HL-60 (cell line): ENCODE measurements around the gene RYR3.

Experiments
- DNase-seq, 2 experiments: peaks; one replicate each; pipeline ENCODE4 v3.0.0-alpha.2; 2010 to 2020; ENCODE audit warnings: low read depth in 1 of 2, low spot score in 1 of 2
- H3K27ac ChIP-seq: fragments of 250-450 bp; sonication (Bioruptor Pico); replicated peaks from 2 replicates; pipeline ENCODE4 v1.5.1; 2020; ENCODE audit warnings: mild to moderate bottlenecking, moderate library complexity
- H3K27me3 ChIP-seq: fragments of 250-450 bp; sonication (Bioruptor Pico); 2 replicates; pipeline ENCODE4 v1.5.1; 2021; ENCODE audit warnings: mild to moderate bottlenecking, moderate library complexity; ENCODE audit not compliant: insufficient read depth, poor library complexity, severe bottlenecking
- H3K4me3 ChIP-seq: replicated peaks from 2 replicates; pipeline ENCODE4 v1.5.1; 2011; ENCODE audit warnings: mild to moderate bottlenecking, control low read depth, low read length; ENCODE audit not compliant: insufficient read depth
- GABPA ChIP-seq: IDR thresholded peaks from 2 replicates; pipeline ENCODE4 v1.6.1; 2012; ENCODE audit warnings: low read depth
- POLR2AphosphoS5 ChIP-seq: IDR thresholded peaks from 2 replicates; pipeline ENCODE4 v1.6.1; 2012; ENCODE audit warnings: low read depth
- REST ChIP-seq: IDR thresholded peaks from 2 replicates; pipeline ENCODE4 v1.6.1; 2012; ENCODE audit warnings: low read depth; ENCODE audit not compliant: insufficient replicate concordance
- SPI1 ChIP-seq: IDR thresholded peaks from 2 replicates; pipeline ENCODE4 v1.6.1; 2012; ENCODE audit warnings: low read depth, mild to moderate bottlenecking, borderline replicate concordance
- TF ChIP-seq, protein P1 (sequence below): IDR thresholded peaks from one replicate; pipeline ENCODE4 v1.5.1; 2011; ENCODE audit warnings: low read length, control low read depth, inconsistent platforms; ENCODE audit not compliant: insufficient read depth

The RYR3 gene

DNA sequence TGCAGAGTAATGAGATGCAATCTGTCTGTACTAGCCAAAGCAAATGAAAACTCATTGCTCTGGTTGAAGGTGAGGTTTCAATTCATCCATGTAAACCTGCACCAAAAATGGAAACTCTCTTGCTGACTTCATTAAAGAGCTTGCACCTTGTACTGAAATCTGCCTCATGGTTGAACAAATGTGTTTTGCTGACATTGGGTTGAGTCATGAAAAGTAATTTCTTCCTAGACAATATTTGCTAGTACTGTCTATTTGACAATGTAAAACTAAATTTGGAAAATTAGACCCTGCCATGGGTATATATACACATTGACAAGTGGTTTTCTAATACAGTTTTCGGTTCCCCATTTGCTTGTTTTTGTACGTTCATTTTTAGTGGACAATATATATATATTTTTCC, 33.3 kb downstream of the RYR3 start:
- no peak for DNase-seq
- Histone ChIP-seq H3K4me3 (no peak overlapping the region), H3K27me3 (no peaks in the 10 kb centered on the region), H3K27ac (no peak overlapping the region)
- no peak for TF ChIP-seq REST
- TF ChIP-seq, protein P1, sequence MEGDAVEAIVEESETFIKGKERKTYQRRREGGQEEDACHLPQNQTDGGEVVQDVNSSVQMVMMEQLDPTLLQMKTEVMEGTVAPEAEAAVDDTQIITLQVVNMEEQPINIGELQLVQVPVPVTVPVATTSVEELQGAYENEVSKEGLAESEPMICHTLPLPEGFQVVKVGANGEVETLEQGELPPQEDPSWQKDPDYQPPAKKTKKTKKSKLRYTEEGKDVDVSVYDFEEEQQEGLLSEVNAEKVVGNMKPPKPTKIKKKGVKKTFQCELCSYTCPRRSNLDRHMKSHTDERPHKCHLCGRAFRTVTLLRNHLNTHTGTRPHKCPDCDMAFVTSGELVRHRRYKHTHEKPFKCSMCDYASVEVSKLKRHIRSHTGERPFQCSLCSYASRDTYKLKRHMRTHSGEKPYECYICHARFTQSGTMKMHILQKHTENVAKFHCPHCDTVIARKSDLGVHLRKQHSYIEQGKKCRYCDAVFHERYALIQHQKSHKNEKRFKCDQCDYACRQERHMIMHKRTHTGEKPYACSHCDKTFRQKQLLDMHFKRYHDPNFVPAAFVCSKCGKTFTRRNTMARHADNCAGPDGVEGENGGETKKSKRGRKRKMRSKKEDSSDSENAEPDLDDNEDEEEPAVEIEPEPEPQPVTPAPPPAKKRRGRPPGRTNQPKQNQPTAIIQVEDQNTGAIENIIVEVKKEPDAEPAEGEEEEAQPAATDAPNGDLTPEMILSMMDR, result no peak
- no peak for TF ChIP-seq SPI1
- TF ChIP-seq POLR2AphosphoS5, result no peak
- no peak for TF ChIP-seq GABPA

DNA sequence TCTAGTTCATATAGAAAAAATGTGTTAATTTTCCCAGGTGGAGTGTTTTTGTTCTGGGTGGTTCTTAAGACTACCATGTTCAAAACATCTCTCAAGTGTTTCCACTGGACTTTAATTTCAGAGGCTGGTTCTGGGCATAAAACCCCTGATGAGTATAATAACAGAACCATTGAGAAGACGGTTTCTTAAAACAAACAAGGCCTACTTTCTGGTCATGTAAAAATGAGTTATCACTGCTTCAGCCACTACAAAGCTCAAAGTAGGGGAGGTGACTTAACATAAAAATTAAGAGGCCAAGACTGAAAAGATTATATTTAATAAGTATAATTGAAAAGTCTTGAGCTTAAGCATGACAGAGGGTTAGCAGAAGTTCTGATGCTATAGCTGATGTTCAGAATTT, 33.8 kb downstream of the RYR3 start:
- no peak for DNase-seq
- H3K4me3 ChIP-seq, result no peak overlapping the region
- no peak overlapping the region for H3K27ac ChIP-seq
- no peak for TF ChIP-seq POLR2AphosphoS5
- no peak for TF ChIP-seq REST
- TF ChIP-seq, protein P1, result no peak
- no peak for TF ChIP-seq SPI1
- TF ChIP-seq GABPA, result no peak
- no peaks in the 10 kb centered on the region for H3K27me3 ChIP-seq

- no peak overlapping the region for H3K4me3 ChIP-seq
Observed at GRCh38 chr15:33354411-33354810, 43.6 kb downstream of the RYR3 start.

More at GRCh38 chr15:33354411-33354810, 43.6 kb downstream of the RYR3 start:
- DNase-seq, result no peak
- Histone ChIP-seq H3K27me3 (no peaks in the 10 kb centered on the region), H3K27ac (no peak overlapping the region)
- TF ChIP-seq, protein P1, result no peak
- no peak for TF ChIP-seq REST
- TF ChIP-seq POLR2AphosphoS5, result no peak
- no peak for TF ChIP-seq GABPA
- TF ChIP-seq SPI1, result no peak
